HCT116 (cell line): ENCODE results near the gene GSTK1. TPM values are rescaled to one million over a fixed set of nuclear protein-coding genes. Genes with fewer than 3 reads are reported as not detected.

Experiments used
- ATAC-seq: fragments of 200-7000 bp; cut with Tn5 transposase; 2 replicates; pipeline ENCODE4 v1.9.1; 2020; ENCODE audit warnings: mild to moderate bottlenecking, moderate library complexity
- BruUV-seq: library from RNA; stranded (reverse); fragments of 400-500 nt; replicated peaks from 2 replicates; lab custom pipeline; 2021; lab: Mats Ljungman, UMichigan
- CTCF ChIA-PET: fragments of 300-600 bp; sonication (Branson Sonifier 250); formaldehyde crosslinking; loops from one replicate; lab custom pipeline; 2021; ENCODE audit warnings: antibody characterized with exemption; lab: Charles Lee
- POLR2A ChIA-PET: fragments of 300-600, 350-600 bp; sonication (Branson Sonifier 250); formaldehyde crosslinking; loops from one replicate; lab custom pipeline; 2021; ENCODE audit warnings: antibody characterized with exemption; lab: Charles Lee
- RAD21 ChIA-PET, 2 experiments: fragments of 300-600 bp; sonication (Branson Sonifier 250); formaldehyde crosslinking; loops; one replicate each; lab custom pipeline; 2023; ENCODE audit warnings: low total read pairs in 2 of 2; ENCODE audit not compliant: uncharacterized antibody in 2 of 2, unreplicated experiment in 2 of 2, low non-redundant PET in 1 of 2; lab: Charles Lee
- DNase-seq: peaks from one replicate; pipeline ENCODE4 v3.0.0-alpha.2; 2010; ENCODE audit warnings: low read depth, low spot score
- H2AFZ ChIP-seq: fragments of 200-600 bp; shearing (Covaris generic), sonication (generic); 2 replicates; pipeline ENCODE4 v1.6.1; 2017; ENCODE audit warnings: low read depth, mixed run types, mixed read lengths, antibody characterized with exemption, low read length; ENCODE audit not compliant: poor library complexity, severe bottlenecking
- H3K27ac ChIP-seq: 2 replicates; pipeline ENCODE4 v1.5.1; 2012; ENCODE audit warnings: low read depth, low read length
- H3K27me3 ChIP-seq: fragments of 200-600 bp; sonication (generic); 2 replicates; pipeline ENCODE4 v1.6.1; 2016; ENCODE audit warnings: mixed run types, low read length, mixed read lengths; ENCODE audit not compliant: insufficient read depth
- H3K36me3 ChIP-seq, 2 experiments: fragments of 200-500 bp in 1 of 2; fragments of 200-600 bp in 1 of 2; sonication (Bioruptor generic) in 1 of 2; sonication (generic) in 1 of 2; 2 replicates each; pipeline versions ENCODE4 v1.5.1 to v1.6.1; 2014 to 2016; ENCODE audit warnings: low read length in 2 of 2, inconsistent platforms in 1 of 2, mixed read lengths in 1 of 2, mixed run types in 1 of 2; ENCODE audit not compliant: insufficient read depth in 2 of 2, control insufficient read depth in 1 of 2
- H3K4me1 ChIP-seq, 2 experiments: fragments of 200-600 bp in 1 of 2; sonication (generic) in 1 of 2; 2 replicates each; pipeline versions ENCODE4 v1.5.1 to v1.6.1; 2012 to 2017; ENCODE audit warnings: low read length in 2 of 2, inconsistent platforms in 1 of 2, mild to moderate bottlenecking in 1 of 2, mixed read lengths in 1 of 2, mixed run types in 1 of 2, moderate library complexity in 1 of 2; ENCODE audit not compliant: insufficient read depth in 2 of 2, control insufficient read depth in 1 of 2
- H3K4me2 ChIP-seq: fragments of 200-600 bp; sonication (generic); 2 replicates; pipeline ENCODE4 v1.6.1; 2017; ENCODE audit warnings: mixed run types, low read length, mixed read lengths
- H3K4me3 ChIP-seq, 2 experiments: fragments of 200-600 bp in 1 of 2; sonication (generic) in 1 of 2; replicated peaks in 1 of 2; 2 replicates each; pipeline ENCODE4 v1.5.1; 2011 to 2016; ENCODE audit warnings: low read length in 2 of 2, control low read depth in 1 of 2, low read depth in 1 of 2, mild to moderate bottlenecking in 1 of 2, mixed read lengths in 1 of 2, mixed run types in 1 of 2
- H3K79me2 ChIP-seq: fragments of 200-600 bp; sonication (generic); 2 replicates; pipeline ENCODE4 v1.6.1; 2017; ENCODE audit warnings: mild to moderate bottlenecking, mixed run types, low read length, moderate library complexity, mixed read lengths; ENCODE audit not compliant: insufficient read depth
- H3K9ac ChIP-seq: fragments of 200-600 bp; sonication (generic); 2 replicates; pipeline ENCODE4 v1.6.1; 2016; ENCODE audit warnings: low read length, mixed read lengths
- H3K9me2 ChIP-seq: fragments of 200-600 bp; sonication (generic), shearing (Covaris generic); 2 replicates; pipeline ENCODE4 v1.6.1; 2017; ENCODE audit warnings: mixed run types, mild to moderate bottlenecking, moderate library complexity; ENCODE audit not compliant: insufficient read depth
- H3K9me3 ChIP-seq, 2 experiments: fragments of 200-500 bp in 1 of 2; fragments of 200-600 bp in 1 of 2; sonication (Bioruptor generic) in 1 of 2; sonication (generic) in 1 of 2; 2 replicates each; pipeline ENCODE4 v1.6.1; 2014 to 2017; ENCODE audit warnings: low read length in 2 of 2, mixed read lengths in 2 of 2, inconsistent platforms in 1 of 2, low read depth in 1 of 2, mild to moderate bottlenecking in 1 of 2, mixed run types in 1 of 2, moderate library complexity in 1 of 2; ENCODE audit not compliant: control insufficient read depth in 1 of 2, insufficient read depth in 1 of 2
- H4K20me1 ChIP-seq: fragments of 200-600 bp; sonication (generic), shearing (Covaris generic); 2 replicates; pipeline ENCODE4 v1.6.1; 2017; ENCODE audit warnings: mixed run types, mild to moderate bottlenecking, moderate library complexity; ENCODE audit not compliant: insufficient read depth
- CBX3 ChIP-seq: IDR thresholded peaks from 2 replicates; pipeline ENCODE4 v1.6.1; 2012; ENCODE audit warnings: low read depth
- CEBPB ChIP-seq: IDR thresholded peaks from 2 replicates; pipeline ENCODE4 v1.6.1; 2012; ENCODE audit warnings: low read depth
- EGR1 ChIP-seq: IDR thresholded peaks from 2 replicates; pipeline ENCODE4 v1.6.1; 2012; ENCODE audit warnings: low read depth
- EZH2phosphoT487 ChIP-seq: fragments of 200-600 bp; IDR thresholded peaks from 2 replicates; pipeline ENCODE4 v1.6.1; 2018; ENCODE audit warnings: antibody characterized with exemption, borderline replicate concordance
- JUND ChIP-seq: IDR thresholded peaks from 2 replicates; pipeline ENCODE4 v1.6.1; 2012
- POLR2AphosphoS5 ChIP-seq: IDR thresholded peaks from 2 replicates; pipeline ENCODE4 v1.6.1; 2011; ENCODE audit warnings: mild to moderate bottlenecking, low read depth, low read length, moderate library complexity
- SRF ChIP-seq: IDR thresholded peaks from 2 replicates; pipeline ENCODE4 v1.6.1; 2012; ENCODE audit warnings: low read depth
- TCF7L2 ChIP-seq: IDR thresholded peaks from 2 replicates; pipeline ENCODE4 v1.7.0; 2011; ENCODE audit warnings: borderline replicate concordance, inconsistent platforms; ENCODE audit not compliant: insufficient read depth, insufficient read length; ENCODE audit errors: extremely low read depth
- ZFX ChIP-seq: fragments of 450-650 bp; IDR thresholded peaks from 2 replicates; pipeline ENCODE4 v1.6.1; 2017
- ZNF274 ChIP-seq: fragments of 200-500 bp; sonication (Bioruptor generic); IDR thresholded peaks from 2 replicates; pipeline ENCODE4 v1.6.1; 2014; ENCODE audit warnings: mild to moderate bottlenecking, low read depth, low read length, inconsistent platforms
- intact Hi-C: fragments of 100-400 bp; cut with micrococcal nuclease; formaldehyde crosslinking; loops from 2 replicates; pipeline ENCODE4 v1.10.0; 2022
- total RNA-seq: library from RNA; stranded (reverse); gene quantifications from one replicate; pipeline ENCODE4 v1.2.1, GENCODE V29; 2021; ENCODE audit not compliant: unreplicated experiment
- TF ChIP-seq, protein P1 (sequence below): IDR thresholded peaks from 2 replicates; pipeline ENCODE4 v1.6.1; 2012
- TF ChIP-seq, protein P2 (sequence below): IDR thresholded peaks from 2 replicates; pipeline ENCODE4 v1.6.1; 2012; ENCODE audit warnings: low read depth
- TF ChIP-seq, protein P3 (sequence below), 3 experiments: fragments of 200-600 bp in 1 of 3; sonication (generic) in 1 of 3; IDR thresholded peaks in 2 of 3; conservative IDR thresholded peaks in 1 of 3; 2 replicates each; pipeline ENCODE4 v1.5.1; 2012 to 2017; ENCODE audit warnings: low read depth in 2 of 3, low read length in 2 of 3, antibody characterized with exemption in 1 of 3, borderline replicate concordance in 1 of 3, control low read depth in 1 of 3, mild to moderate bottlenecking in 1 of 3, mixed read lengths in 1 of 3, mixed run types in 1 of 3, moderate library complexity in 1 of 3; ENCODE audit not compliant: insufficient read depth in 1 of 3

Gene GSTK1
- total RNA-seq, 1 experiment from 2014 or later: 83.6 TPM

DNA sequence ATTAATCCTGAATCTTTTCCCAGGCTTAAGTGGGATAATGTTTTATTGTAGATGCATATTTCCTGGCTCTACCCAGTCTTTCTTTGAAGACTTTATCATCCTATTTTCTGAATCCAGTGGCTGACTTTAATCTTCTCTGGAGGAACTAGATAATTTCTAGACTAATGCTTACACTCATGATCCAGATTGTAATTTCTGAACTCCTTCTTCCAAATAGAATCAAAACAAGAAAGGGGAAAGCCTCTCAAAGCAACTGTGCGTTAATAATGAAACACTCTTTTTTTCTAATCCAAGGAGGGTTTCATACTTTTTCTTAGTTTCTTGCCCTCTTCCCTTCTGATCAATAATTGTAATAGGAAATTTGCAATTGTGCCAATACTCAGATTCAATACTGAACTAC lies 8.0 kb downstream of the GSTK1 start (continued):
- TF ChIP-seq TCF7L2 (no peak), JUND (no peak), EGR1 (no peak), EZH2phosphoT487 (no peak), POLR2AphosphoS5 (no peak), ZNF274 (no peak), SRF (no peak)
- TF ChIP-seq, protein P1, sequence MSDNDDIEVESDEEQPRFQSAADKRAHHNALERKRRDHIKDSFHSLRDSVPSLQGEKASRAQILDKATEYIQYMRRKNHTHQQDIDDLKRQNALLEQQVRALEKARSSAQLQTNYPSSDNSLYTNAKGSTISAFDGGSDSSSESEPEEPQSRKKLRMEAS: no peak

DNA sequence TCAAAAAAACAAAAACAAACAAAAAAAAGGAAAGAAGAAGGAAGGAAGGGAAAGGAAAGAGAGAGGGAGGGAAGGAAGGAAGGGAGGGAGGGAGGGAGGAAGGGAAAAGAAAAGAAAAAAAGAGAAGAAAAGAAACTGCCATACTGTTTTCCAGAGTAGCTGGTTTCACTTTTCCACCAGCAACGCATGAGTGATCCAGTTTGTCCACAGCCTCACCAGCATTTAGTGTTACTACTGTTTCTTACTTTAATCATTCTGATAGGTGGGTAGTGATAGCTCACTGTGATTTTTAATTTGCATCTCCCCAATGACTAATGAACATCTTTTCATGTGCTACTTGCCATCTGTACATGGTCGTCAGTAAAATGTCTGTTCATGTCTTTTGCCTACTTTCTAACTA lies 9.6 kb downstream of the GSTK1 start:
- Histone ChIP-seq H3K4me3 (no peak overlapping the region), H3K9ac (no peak overlapping the region), H3K36me3 (peaks cover under 1 to 3% of the 10 kb centered on the region in 2 experiments; a peak in 2 of 4 replicates)
- intact Hi-C loops: no loop called here
- no peak for DNase-seq
- TF ChIP-seq CBX3 (no peak), ZNF274 (no peak), POLR2AphosphoS5 (no peak), CEBPB (no peak), ZFX (no peak)
- TF ChIP-seq, protein P2, sequence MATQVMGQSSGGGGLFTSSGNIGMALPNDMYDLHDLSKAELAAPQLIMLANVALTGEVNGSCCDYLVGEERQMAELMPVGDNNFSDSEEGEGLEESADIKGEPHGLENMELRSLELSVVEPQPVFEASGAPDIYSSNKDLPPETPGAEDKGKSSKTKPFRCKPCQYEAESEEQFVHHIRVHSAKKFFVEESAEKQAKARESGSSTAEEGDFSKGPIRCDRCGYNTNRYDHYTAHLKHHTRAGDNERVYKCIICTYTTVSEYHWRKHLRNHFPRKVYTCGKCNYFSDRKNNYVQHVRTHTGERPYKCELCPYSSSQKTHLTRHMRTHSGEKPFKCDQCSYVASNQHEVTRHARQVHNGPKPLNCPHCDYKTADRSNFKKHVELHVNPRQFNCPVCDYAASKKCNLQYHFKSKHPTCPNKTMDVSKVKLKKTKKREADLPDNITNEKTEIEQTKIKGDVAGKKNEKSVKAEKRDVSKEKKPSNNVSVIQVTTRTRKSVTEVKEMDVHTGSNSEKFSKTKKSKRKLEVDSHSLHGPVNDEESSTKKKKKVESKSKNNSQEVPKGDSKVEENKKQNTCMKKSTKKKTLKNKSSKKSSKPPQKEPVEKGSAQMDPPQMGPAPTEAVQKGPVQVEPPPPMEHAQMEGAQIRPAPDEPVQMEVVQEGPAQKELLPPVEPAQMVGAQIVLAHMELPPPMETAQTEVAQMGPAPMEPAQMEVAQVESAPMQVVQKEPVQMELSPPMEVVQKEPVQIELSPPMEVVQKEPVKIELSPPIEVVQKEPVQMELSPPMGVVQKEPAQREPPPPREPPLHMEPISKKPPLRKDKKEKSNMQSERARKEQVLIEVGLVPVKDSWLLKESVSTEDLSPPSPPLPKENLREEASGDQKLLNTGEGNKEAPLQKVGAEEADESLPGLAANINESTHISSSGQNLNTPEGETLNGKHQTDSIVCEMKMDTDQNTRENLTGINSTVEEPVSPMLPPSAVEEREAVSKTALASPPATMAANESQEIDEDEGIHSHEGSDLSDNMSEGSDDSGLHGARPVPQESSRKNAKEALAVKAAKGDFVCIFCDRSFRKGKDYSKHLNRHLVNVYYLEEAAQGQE: no peak
- TF ChIP-seq, protein P3, sequence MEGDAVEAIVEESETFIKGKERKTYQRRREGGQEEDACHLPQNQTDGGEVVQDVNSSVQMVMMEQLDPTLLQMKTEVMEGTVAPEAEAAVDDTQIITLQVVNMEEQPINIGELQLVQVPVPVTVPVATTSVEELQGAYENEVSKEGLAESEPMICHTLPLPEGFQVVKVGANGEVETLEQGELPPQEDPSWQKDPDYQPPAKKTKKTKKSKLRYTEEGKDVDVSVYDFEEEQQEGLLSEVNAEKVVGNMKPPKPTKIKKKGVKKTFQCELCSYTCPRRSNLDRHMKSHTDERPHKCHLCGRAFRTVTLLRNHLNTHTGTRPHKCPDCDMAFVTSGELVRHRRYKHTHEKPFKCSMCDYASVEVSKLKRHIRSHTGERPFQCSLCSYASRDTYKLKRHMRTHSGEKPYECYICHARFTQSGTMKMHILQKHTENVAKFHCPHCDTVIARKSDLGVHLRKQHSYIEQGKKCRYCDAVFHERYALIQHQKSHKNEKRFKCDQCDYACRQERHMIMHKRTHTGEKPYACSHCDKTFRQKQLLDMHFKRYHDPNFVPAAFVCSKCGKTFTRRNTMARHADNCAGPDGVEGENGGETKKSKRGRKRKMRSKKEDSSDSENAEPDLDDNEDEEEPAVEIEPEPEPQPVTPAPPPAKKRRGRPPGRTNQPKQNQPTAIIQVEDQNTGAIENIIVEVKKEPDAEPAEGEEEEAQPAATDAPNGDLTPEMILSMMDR (IDR thresholded peaks at IDR 0.05 in 2 of 3, conservative IDR thresholded peaks at IDR 0.05 in 1 of 3; ENCODE audit: borderline replicate concordance in 1 of 3, insufficient read depth in 1 of 3, low read depth in 2 of 3, low read length in 2 of 3): no peak
- TF ChIP-seq, all 23 proteins: peak for 0
- no peak overlapping the region for H3K4me2 ChIP-seq
- no peak overlapping the region for H2AFZ ChIP-seq
- H3K27me3 ChIP-seq: no peaks in the 10 kb centered on the region
- no peaks in the 10 kb centered on the region for H3K9me3 ChIP-seq
- BruUV-seq: no TSS peak
- H3K9me2 ChIP-seq: no peaks in the 10 kb centered on the region
- H3K79me2 ChIP-seq: no peaks in the 10 kb centered on the region
- no peak overlapping the region for H3K27ac ChIP-seq
- CTCF ChIA-PET: no interaction called here
- no peaks in the 10 kb centered on the region for H4K20me1 ChIP-seq
- no peaks in the 10 kb centered on the region for H3K4me1 ChIP-seq
- ATAC-seq: no peak
- RAD21 ChIA-PET: no interaction called here
- POLR2A ChIA-PET: interaction anchor here (1.0 kb wide), 1 partner anchor 9 kb away, joined by 5 read pairs; the partner anchor contains the start of gene GSTK1
